Thyroid gland (tissue), 4 donors: ENCODE results near the gene ACP7. TPM values are rescaled to one million over a fixed set of nuclear protein-coding genes. Genes with fewer than 3 reads are reported as not detected.

Source experiments
- DNase-seq, 2 donors: peaks; one replicate each; pipeline ENCODE4 v3.0.0-alpha.2; 2019
- H3K27ac ChIP-seq, 3 donors: fragments of 200-600 bp; sonication (generic); 1 replicate in 2 of 3; 2 replicates in 1 of 3; pipeline ENCODE4 v1.5.1; 2016 to 2019; ENCODE audit warnings: mild to moderate bottlenecking in 1 of 3, moderate library complexity in 1 of 3
- H3K27me3 ChIP-seq: fragments of 200-600 bp; sonication (generic); one replicate; pipeline ENCODE4 v1.5.1; 2019
- H3K36me3 ChIP-seq, 2 donors: fragments of 200-600 bp; sonication (generic); one replicate each; pipeline ENCODE4 v1.5.1; 2016 to 2019
- H3K4me1 ChIP-seq, 2 donors: fragments of 200-600 bp; sonication (generic); one replicate each; pipeline ENCODE4 v1.5.1; 2017 to 2019
- H3K4me3 ChIP-seq, 3 donors: fragments of 200-600 bp; sonication (generic); replicated peaks in 1 of 3; 1 replicate in 2 of 3; 2 replicates in 1 of 3; pipeline ENCODE4 v1.5.1; 2016; ENCODE audit warnings: mild to moderate bottlenecking in 1 of 3
- H3K9me3 ChIP-seq: fragments of 200-600 bp; sonication (generic); one replicate; pipeline ENCODE4 v1.5.1; 2017
- POLR2A ChIP-seq, 2 donors: fragments of 450-650 bp; IDR thresholded peaks; one replicate each; pipeline ENCODE4 v1.6.1; 2017; ENCODE audit warnings: antibody characterized with exemption in 2 of 2, mild to moderate bottlenecking in 2 of 2, moderate library complexity in 1 of 2
- WGBS, 2 donors: methylation state at CpG; one replicate each; pipeline ENCODE4 v1.1.5; 2017; 5-methylcytosine and 5-hydroxymethylcytosine counted together
- intact Hi-C: fragments of 100-400 bp; cut with DNase I; formaldehyde crosslinking; loops from one replicate; pipeline ENCODE4 v1.15.1; 2023
- total RNA-seq, 4 donors: library from RNA; depleted of rRNA; stranded (reverse); fragments of >200 nt; gene quantifications; one replicate each; pipeline ENCODE4 v1.2.3, GENCODE V29; 2016
- TF ChIP-seq, protein P1 (sequence below), 6 experiments: fragments of 200-600 bp in 3 of 6; fragments of 450-650 bp in 3 of 6; sonication (generic) in 3 of 6; IDR thresholded peaks; one replicate each; pipeline ENCODE4 v1.5.1; 2016 to 2019; ENCODE audit warnings: antibody characterized with exemption in 6 of 6, mild to moderate bottlenecking in 2 of 6, inconsistent platforms in 1 of 6, moderate library complexity in 1 of 6

Gene ACP7
- total RNA-seq, 4 donors from 2014 or later: 0.22 TPM; not detected in 3

DNA sequence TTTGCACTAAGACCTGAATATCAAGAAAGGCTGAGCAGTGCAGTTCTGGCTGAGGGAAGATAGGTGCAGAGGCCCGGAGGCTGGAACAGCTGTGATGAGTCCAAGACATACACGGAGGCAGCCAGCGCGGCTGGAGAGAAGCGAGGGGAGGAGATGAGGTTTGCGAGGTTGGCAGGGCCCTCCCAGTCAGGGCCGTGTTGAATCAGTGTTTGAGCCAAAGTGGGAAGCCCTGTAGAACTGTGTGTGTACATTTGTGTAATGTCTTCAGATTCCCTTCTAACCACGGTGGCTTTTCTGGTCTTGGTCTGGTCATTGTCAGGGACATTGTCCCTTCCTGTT is 76.3 kb downstream of the ACP7 start:
- Histone ChIP-seq H3K27ac (peak overlapping the region in 2 of 3 donors; percentile 36 to 56), H3K4me1 (peaks cover 21 to 49% of the 10 kb centered on the region in 2 donors), H3K27me3 (no peaks in the 10 kb centered on the region), H3K9me3 (no peaks in the 10 kb centered on the region), H3K4me3 (no peak overlapping the region), H3K36me3 (no peaks in the 10 kb centered on the region)
- intact Hi-C loops: no loop called here
- no peak for DNase-seq
- no peak for TF ChIP-seq POLR2A (IDR thresholded peaks at IDR 0.05)
- TF ChIP-seq, protein P1, sequence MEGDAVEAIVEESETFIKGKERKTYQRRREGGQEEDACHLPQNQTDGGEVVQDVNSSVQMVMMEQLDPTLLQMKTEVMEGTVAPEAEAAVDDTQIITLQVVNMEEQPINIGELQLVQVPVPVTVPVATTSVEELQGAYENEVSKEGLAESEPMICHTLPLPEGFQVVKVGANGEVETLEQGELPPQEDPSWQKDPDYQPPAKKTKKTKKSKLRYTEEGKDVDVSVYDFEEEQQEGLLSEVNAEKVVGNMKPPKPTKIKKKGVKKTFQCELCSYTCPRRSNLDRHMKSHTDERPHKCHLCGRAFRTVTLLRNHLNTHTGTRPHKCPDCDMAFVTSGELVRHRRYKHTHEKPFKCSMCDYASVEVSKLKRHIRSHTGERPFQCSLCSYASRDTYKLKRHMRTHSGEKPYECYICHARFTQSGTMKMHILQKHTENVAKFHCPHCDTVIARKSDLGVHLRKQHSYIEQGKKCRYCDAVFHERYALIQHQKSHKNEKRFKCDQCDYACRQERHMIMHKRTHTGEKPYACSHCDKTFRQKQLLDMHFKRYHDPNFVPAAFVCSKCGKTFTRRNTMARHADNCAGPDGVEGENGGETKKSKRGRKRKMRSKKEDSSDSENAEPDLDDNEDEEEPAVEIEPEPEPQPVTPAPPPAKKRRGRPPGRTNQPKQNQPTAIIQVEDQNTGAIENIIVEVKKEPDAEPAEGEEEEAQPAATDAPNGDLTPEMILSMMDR (IDR thresholded peaks at IDR 0.05): no peak
- WGBS, 2 donors: 56 to 60% methylated on average over 8 of the region's 8 CpGs

Other genes with a start within 250 kb of the ACP7 start
- gene HNRNPL, start 234.4 kb upstream of the ACP7 start, total RNA-seq: 100 to 1,000 TPM; 181 to 247 (median 232) TPM
- 10 to 100 TPM in 3 of 4 donors, 1 to 10 TPM in 1; 6.4 to 18.7 (median 13.5) TPM for gene RINL, start 206.1 kb upstream of the ACP7 start, total RNA-seq
- gene SIRT2, start 184.8 kb upstream of the ACP7 start, total RNA-seq: 100 to 1,000 TPM in 1 of 4 donors, 10 to 100 TPM in 3; 69.6 to 107 (median 90.7) TPM
- 10 to 100 TPM; 18.6 to 23.7 (median 21.2) TPM for gene NFKBIB, start 184.4 kb upstream of the ACP7 start, total RNA-seq
- gene CCER2, start 172.2 kb upstream of the ACP7 start, total RNA-seq: 1 to 10 TPM in 2 of 4 donors, not detected in 2; 1.2 to 1.9 TPM
- 10 to 100 TPM; 26.6 to 52.0 (median 37.8) TPM for gene SARS2, start 153.6 kb upstream of the ACP7 start, total RNA-seq
- gene MRPS12, start 153.4 kb upstream of the ACP7 start, total RNA-seq: 10 to 100 TPM; 17.7 to 33.6 (median 22.1) TPM
- 10 to 100 TPM in 1 of 4 donors, 1 to 10 TPM in 3; 4.3 to 18.0 (median 8.1) TPM for gene FBXO17, start 108.6 kb upstream of the ACP7 start, total RNA-seq
- 1 to 10 TPM in 3 of 4 donors, under 1 TPM in 1; 0.24 to 5.0 (median 3.0) TPM for gene FBXO27, start 51.8 kb upstream of the ACP7 start, total RNA-seq
- gene PAK4, start 41.4 kb downstream of the ACP7 start, total RNA-seq: 10 to 100 TPM; 12.4 to 24.9 (median 23.2) TPM
- under 1 TPM in 3 of 4 donors, not detected in 1; 0.45 to 0.81 (median 0.78) TPM for gene NCCRP1, start 112.6 kb downstream of the ACP7 start, total RNA-seq
- gene SYCN, start 119.9 kb downstream of the ACP7 start, total RNA-seq: not detected
- not detected for gene IFNL3, start 160.6 kb downstream of the ACP7 start, total RNA-seq
- not detected for gene IFNL4, start 164.5 kb downstream of the ACP7 start, total RNA-seq
- not detected for gene IFNL2, start 184.0 kb downstream of the ACP7 start, total RNA-seq
- gene IFNL1, start 212.0 kb downstream of the ACP7 start, total RNA-seq: not detected
- 1 to 10 TPM in 3 of 4 donors, under 1 TPM in 1; 0.78 to 2.2 (median 1.1) TPM for gene LRFN1, start 236.5 kb downstream of the ACP7 start, total RNA-seq